HL-60 (cell line): ENCODE measurements around the gene TPP2.

Experiments used
- GABPA ChIP-seq: IDR thresholded peaks from 2 replicates; pipeline ENCODE4 v1.6.1; 2012; ENCODE audit warnings: low read depth
- POLR2AphosphoS5 ChIP-seq: IDR thresholded peaks from 2 replicates; pipeline ENCODE4 v1.6.1; 2012; ENCODE audit warnings: low read depth
- TF ChIP-seq, protein P1 (sequence below): IDR thresholded peaks from one replicate; pipeline ENCODE4 v1.5.1; 2011; ENCODE audit warnings: low read length, control low read depth, inconsistent platforms; ENCODE audit not compliant: insufficient read depth
- TF ChIP-seq, protein P2 (sequence below): IDR thresholded peaks from 2 replicates; pipeline ENCODE4 v1.6.1; 2012; ENCODE audit warnings: low read depth; ENCODE audit not compliant: insufficient replicate concordance

DNA sequence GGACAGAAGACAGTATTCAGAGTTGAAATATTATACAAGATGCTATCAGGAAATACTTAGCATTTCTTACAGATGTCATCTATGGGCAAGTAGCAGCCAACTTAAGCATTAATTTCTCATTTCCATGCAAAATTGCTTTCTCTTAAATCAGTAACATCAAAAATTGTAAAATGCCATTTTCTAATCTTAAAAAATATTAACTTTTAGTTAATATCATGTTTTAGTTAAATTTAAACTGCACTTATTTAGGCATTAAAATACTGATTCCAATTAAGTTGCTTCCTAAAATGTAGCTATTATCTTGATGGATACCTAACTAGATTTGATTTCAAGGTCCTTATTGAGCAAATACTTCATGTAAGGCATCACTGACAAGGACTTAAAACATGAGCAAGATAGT lies 70.2 kb downstream of the TPP2 start:
- TF ChIP-seq, protein P1, sequence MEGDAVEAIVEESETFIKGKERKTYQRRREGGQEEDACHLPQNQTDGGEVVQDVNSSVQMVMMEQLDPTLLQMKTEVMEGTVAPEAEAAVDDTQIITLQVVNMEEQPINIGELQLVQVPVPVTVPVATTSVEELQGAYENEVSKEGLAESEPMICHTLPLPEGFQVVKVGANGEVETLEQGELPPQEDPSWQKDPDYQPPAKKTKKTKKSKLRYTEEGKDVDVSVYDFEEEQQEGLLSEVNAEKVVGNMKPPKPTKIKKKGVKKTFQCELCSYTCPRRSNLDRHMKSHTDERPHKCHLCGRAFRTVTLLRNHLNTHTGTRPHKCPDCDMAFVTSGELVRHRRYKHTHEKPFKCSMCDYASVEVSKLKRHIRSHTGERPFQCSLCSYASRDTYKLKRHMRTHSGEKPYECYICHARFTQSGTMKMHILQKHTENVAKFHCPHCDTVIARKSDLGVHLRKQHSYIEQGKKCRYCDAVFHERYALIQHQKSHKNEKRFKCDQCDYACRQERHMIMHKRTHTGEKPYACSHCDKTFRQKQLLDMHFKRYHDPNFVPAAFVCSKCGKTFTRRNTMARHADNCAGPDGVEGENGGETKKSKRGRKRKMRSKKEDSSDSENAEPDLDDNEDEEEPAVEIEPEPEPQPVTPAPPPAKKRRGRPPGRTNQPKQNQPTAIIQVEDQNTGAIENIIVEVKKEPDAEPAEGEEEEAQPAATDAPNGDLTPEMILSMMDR, result no peak
- TF ChIP-seq, protein P2, sequence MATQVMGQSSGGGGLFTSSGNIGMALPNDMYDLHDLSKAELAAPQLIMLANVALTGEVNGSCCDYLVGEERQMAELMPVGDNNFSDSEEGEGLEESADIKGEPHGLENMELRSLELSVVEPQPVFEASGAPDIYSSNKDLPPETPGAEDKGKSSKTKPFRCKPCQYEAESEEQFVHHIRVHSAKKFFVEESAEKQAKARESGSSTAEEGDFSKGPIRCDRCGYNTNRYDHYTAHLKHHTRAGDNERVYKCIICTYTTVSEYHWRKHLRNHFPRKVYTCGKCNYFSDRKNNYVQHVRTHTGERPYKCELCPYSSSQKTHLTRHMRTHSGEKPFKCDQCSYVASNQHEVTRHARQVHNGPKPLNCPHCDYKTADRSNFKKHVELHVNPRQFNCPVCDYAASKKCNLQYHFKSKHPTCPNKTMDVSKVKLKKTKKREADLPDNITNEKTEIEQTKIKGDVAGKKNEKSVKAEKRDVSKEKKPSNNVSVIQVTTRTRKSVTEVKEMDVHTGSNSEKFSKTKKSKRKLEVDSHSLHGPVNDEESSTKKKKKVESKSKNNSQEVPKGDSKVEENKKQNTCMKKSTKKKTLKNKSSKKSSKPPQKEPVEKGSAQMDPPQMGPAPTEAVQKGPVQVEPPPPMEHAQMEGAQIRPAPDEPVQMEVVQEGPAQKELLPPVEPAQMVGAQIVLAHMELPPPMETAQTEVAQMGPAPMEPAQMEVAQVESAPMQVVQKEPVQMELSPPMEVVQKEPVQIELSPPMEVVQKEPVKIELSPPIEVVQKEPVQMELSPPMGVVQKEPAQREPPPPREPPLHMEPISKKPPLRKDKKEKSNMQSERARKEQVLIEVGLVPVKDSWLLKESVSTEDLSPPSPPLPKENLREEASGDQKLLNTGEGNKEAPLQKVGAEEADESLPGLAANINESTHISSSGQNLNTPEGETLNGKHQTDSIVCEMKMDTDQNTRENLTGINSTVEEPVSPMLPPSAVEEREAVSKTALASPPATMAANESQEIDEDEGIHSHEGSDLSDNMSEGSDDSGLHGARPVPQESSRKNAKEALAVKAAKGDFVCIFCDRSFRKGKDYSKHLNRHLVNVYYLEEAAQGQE, result no peak
- no peak for TF ChIP-seq GABPA
- TF ChIP-seq POLR2AphosphoS5, result no peak
